ENCODE measurements around the gene SCN10A. TPM values are rescaled to one million over a fixed set of nuclear protein-coding genes. Genes with fewer than 3 reads are reported as not detected.

Gene SCN10A
- total and polyA plus RNA-seq, 2 experiments from 2014 or later: not detected

- H3K9me2 ChIP-seq (replicated peaks; ENCODE audit: insufficient read depth): no peaks in the 10 kb centered on the region
- no peak overlapping the region for H2AFZ ChIP-seq
- no peaks in the 10 kb centered on the region for H3K79me2 ChIP-seq
- no peaks in the 10 kb centered on the region for H4K20me1 ChIP-seq (ENCODE audit: insufficient read depth, poor library complexity, severe bottlenecking)
- no peak for DNase-seq (ENCODE audit: low spot score)
- H3K4me1 ChIP-seq (ENCODE audit: insufficient read depth): no peaks in the 10 kb centered on the region
- no peak overlapping the region for H3K4me2 ChIP-seq
- H3K9me3 ChIP-seq (ENCODE audit: low read depth): no peaks in the 10 kb centered on the region
- TF ChIP-seq CTCF (IDR thresholded peaks at IDR 0.05; ENCODE audit: poor library complexity) (no peak), EZH2 (IDR thresholded peaks at IDR 0.05; ENCODE audit: borderline replicate concordance) (no peak), EZH2phosphoT487 (IDR thresholded peaks at IDR 0.05; ENCODE audit: low read depth, severe bottlenecking, unreplicated experiment) (no peak)
- H3K27me3 ChIP-seq: no peaks in the 10 kb centered on the region
- 53% methylated on average over 3 of the region's 3 CpGs for WGBS (ENCODE audit: low lambda C conversion rate, missing lambda C conversion rate)
- H3K27ac ChIP-seq: no peak overlapping the region
- H3K4me3 ChIP-seq: no peak overlapping the region
- H3K36me3 ChIP-seq (replicated peaks; ENCODE audit: insufficient read depth, low read depth): no peaks in the 10 kb centered on the region
Observed at GRCh38 chr3:38763569-38763968, 52.4 kb downstream of the SCN10A start.

DNA sequence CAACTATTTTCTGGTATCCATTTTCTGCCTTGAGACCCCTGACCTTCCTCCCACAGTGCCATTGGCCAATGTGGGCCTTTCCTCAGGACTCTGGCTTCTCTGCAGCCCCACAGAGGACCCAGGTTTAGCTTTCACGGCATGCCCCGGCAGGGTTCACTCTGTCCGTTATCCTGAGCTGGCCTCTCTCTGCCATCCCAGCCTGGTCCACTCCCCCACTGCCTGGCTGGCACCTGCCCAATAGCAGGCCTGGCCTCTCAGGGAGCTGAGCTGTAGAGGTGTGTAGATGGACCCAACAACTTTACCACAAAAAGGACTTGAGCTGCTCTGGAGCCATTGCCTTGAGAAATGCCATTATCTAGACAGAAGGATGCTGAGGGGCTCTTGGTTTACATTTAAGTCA lies 57.5 kb downstream of the SCN10A start:
- Histone ChIP-seq H3K4me1 (ENCODE audit: insufficient read depth) (no peaks in the 10 kb centered on the region), H3K79me2 (no peaks in the 10 kb centered on the region), H3K27ac (no peak overlapping the region), H3K4me3 (no peak overlapping the region), H3K4me2 (no peak overlapping the region), H3K9me2 (replicated peaks; ENCODE audit: insufficient read depth) (no peaks in the 10 kb centered on the region), H3K27me3 (peaks cover 17% of the 10 kb centered on the region), H3K36me3 (replicated peaks; ENCODE audit: insufficient read depth, low read depth) (no peaks in the 10 kb centered on the region), H2AFZ (no peak overlapping the region), H3K9me3 (ENCODE audit: low read depth) (no peaks in the 10 kb centered on the region), H4K20me1 (ENCODE audit: insufficient read depth, poor library complexity, severe bottlenecking) (no peaks in the 10 kb centered on the region)
- no peak for TF ChIP-seq EZH2phosphoT487 (IDR thresholded peaks at IDR 0.05; ENCODE audit: low read depth, severe bottlenecking, unreplicated experiment)
- TF ChIP-seq CTCF (IDR thresholded peaks at IDR 0.05; ENCODE audit: poor library complexity): no peak
- TF ChIP-seq EZH2 (IDR thresholded peaks at IDR 0.05; ENCODE audit: borderline replicate concordance): no peak
- DNase-seq (ENCODE audit: low spot score): no peak
- 91% methylated on average over 3 of the region's 3 CpGs for WGBS (ENCODE audit: low lambda C conversion rate, missing lambda C conversion rate)

GRCh38 chr3:38757721-38758120 lies 58.3 kb downstream of the SCN10A start:
- H3K27ac ChIP-seq: no peak overlapping the region
- H3K9me3 ChIP-seq (ENCODE audit: low read depth): no peaks in the 10 kb centered on the region
- H3K4me2 ChIP-seq: no peak overlapping the region
- peaks cover 18% of the 10 kb centered on the region for H3K27me3 ChIP-seq
- no peak for DNase-seq (ENCODE audit: low spot score)
- H2AFZ ChIP-seq: no peak overlapping the region
- no peaks in the 10 kb centered on the region for H3K36me3 ChIP-seq (replicated peaks; ENCODE audit: insufficient read depth, low read depth)
- no peaks in the 10 kb centered on the region for H4K20me1 ChIP-seq (ENCODE audit: insufficient read depth, poor library complexity, severe bottlenecking)
- TF ChIP-seq EZH2 (IDR thresholded peaks at IDR 0.05; ENCODE audit: borderline replicate concordance): no peak
- TF ChIP-seq EZH2phosphoT487 (IDR thresholded peaks at IDR 0.05; ENCODE audit: low read depth, severe bottlenecking, unreplicated experiment): no peak
- TF ChIP-seq CTCF (IDR thresholded peaks at IDR 0.05; ENCODE audit: poor library complexity): no peak
- H3K9me2 ChIP-seq (replicated peaks; ENCODE audit: insufficient read depth): no peaks in the 10 kb centered on the region
- WGBS (ENCODE audit: low lambda C conversion rate, missing lambda C conversion rate): 67% methylated on average over 4 of the region's 4 CpGs
- no peaks in the 10 kb centered on the region for H3K79me2 ChIP-seq
- no peaks in the 10 kb centered on the region for H3K4me1 ChIP-seq (ENCODE audit: insufficient read depth)
- no peak overlapping the region for H3K4me3 ChIP-seq

- H2AFZ ChIP-seq: no peak overlapping the region
- 71% methylated on average over 5 of the region's 5 CpGs for WGBS (ENCODE audit: low lambda C conversion rate, missing lambda C conversion rate)
- no peak for DNase-seq (ENCODE audit: low spot score)
Observed at GRCh38 chr3:38756892-38757291, 59.1 kb downstream of the SCN10A start.

More at GRCh38 chr3:38756892-38757291, 59.1 kb downstream of the SCN10A start:
- no peak for TF ChIP-seq EZH2 (IDR thresholded peaks at IDR 0.05; ENCODE audit: borderline replicate concordance)
- H3K4me1 ChIP-seq (ENCODE audit: insufficient read depth): no peaks in the 10 kb centered on the region
- no peaks in the 10 kb centered on the region for H3K79me2 ChIP-seq
- H3K36me3 ChIP-seq (replicated peaks; ENCODE audit: insufficient read depth, low read depth): no peaks in the 10 kb centered on the region
- H4K20me1 ChIP-seq (ENCODE audit: insufficient read depth, poor library complexity, severe bottlenecking): no peaks in the 10 kb centered on the region
- H3K9me3 ChIP-seq (ENCODE audit: low read depth): no peaks in the 10 kb centered on the region
- H3K4me2 ChIP-seq: no peak overlapping the region
- no peak overlapping the region for H3K27ac ChIP-seq
- H3K27me3 ChIP-seq: peaks cover 23% of the 10 kb centered on the region
- no peaks in the 10 kb centered on the region for H3K9me2 ChIP-seq (replicated peaks; ENCODE audit: insufficient read depth)
- no peak overlapping the region for H3K4me3 ChIP-seq

All from hepatocyte (in vitro differentiated cells).